ENCODE results near the gene ERN2. TPM values are rescaled to one million over a fixed set of nuclear protein-coding genes. Genes with fewer than 3 reads are reported as not detected.
"Not testable (repeated sequence)": the region's sequence is repeated elsewhere in the genome, so short reads cannot be mapped to it uniquely, and the experiment has no call there.

The ERN2 gene
- total RNA-seq, 2 donors from 2014 or later: 1.3 to 1.4 TPM

- peaks cover 12% of the 10 kb centered on the region for H3K27me3 Mint-ChIP-seq (ENCODE audit: insufficient read depth)
- no peak overlapping the region for H3K27ac Mint-ChIP-seq
- H3K27me3 ChIP-seq (ENCODE audit: control insufficient read depth, insufficient read depth, low read length, poor library complexity, severe bottlenecking): no peaks in the 10 kb centered on the region
- H3K4me3 ChIP-seq (ENCODE audit: low read length): no peak overlapping the region
- H3K4me3 Mint-ChIP-seq: no peak overlapping the region
- DNase-seq: no peak
- no peak overlapping the region for H3K27ac ChIP-seq (ENCODE audit: low read depth, low read length)
- no peaks in the 10 kb centered on the region for H3K4me1 ChIP-seq (ENCODE audit: control insufficient read depth, insufficient read depth, low read length)
- 89 to 93% methylated on average over 3 of the region's 3 CpGs for WGBS, 2 experiments (ENCODE audit: insufficient coverage in 1 of 2, insufficient read length in 1 of 2)
- no peak overlapping the region for H3K9ac ChIP-seq (ENCODE audit: extremely low read depth, low read length, poor library complexity, severe bottlenecking)
- peaks cover 3% of the 10 kb centered on the region for H3K36me3 Mint-ChIP-seq (ENCODE audit: low read depth)
- TF ChIP-seq CTCF (conservative IDR thresholded peaks at IDR 0.05): no peak
- no peaks in the 10 kb centered on the region for H3K36me3 ChIP-seq (ENCODE audit: control insufficient read depth, insufficient read depth, low read length)
- H3K9me3 ChIP-seq (ENCODE audit: control insufficient read depth, low read length): no peaks in the 10 kb centered on the region
- H3K4me1 Mint-ChIP-seq: no peaks in the 10 kb centered on the region
- peaks cover 26% of the 10 kb centered on the region for H3K9me3 Mint-ChIP-seq
Observed at GRCh38 chr16:23726710-23727109, 13.7 kb upstream of the ERN2 start.

- Mint-ChIP-seq H3K27ac (no peak overlapping the region), H3K36me3 (ENCODE audit: low read depth) (peaks cover 3% of the 10 kb centered on the region), H3K4me1 (no peaks in the 10 kb centered on the region), H3K4me3 (no peak overlapping the region), H3K9me3 (peaks cover 26% of the 10 kb centered on the region), H3K27me3 (ENCODE audit: insufficient read depth) (peaks cover 13% of the 10 kb centered on the region)
- Histone ChIP-seq H3K27ac (ENCODE audit: low read depth, low read length) (no peak overlapping the region), H3K36me3 (ENCODE audit: control insufficient read depth, insufficient read depth, low read length) (no peaks in the 10 kb centered on the region), H3K4me3 (ENCODE audit: low read length) (no peak overlapping the region), H3K9me3 (ENCODE audit: control insufficient read depth, low read length) (no peaks in the 10 kb centered on the region), H3K27me3 (ENCODE audit: control insufficient read depth, insufficient read depth, low read length, poor library complexity, severe bottlenecking) (no peaks in the 10 kb centered on the region), H3K9ac (ENCODE audit: extremely low read depth, low read length, poor library complexity, severe bottlenecking) (no peak overlapping the region), H3K4me1 (ENCODE audit: control insufficient read depth, insufficient read depth, low read length) (no peaks in the 10 kb centered on the region)
- no peak for TF ChIP-seq CTCF (conservative IDR thresholded peaks at IDR 0.05)
- no peak for DNase-seq
- 83 to 100% methylated on average over 1 to 3 of the region's 3 CpGs for WGBS, 2 experiments (ENCODE audit: insufficient coverage in 1 of 2, insufficient read length in 1 of 2)
Observed at GRCh38 chr16:23724785-23725131, 11.7 kb upstream of the ERN2 start.

- no peak for DNase-seq
- H3K4me1 ChIP-seq (ENCODE audit: control insufficient read depth, insufficient read depth, low read length): no peaks in the 10 kb centered on the region
- Mint-ChIP-seq H3K27me3 (ENCODE audit: insufficient read depth) (peaks cover 12% of the 10 kb centered on the region), H3K27ac (no peak overlapping the region), H3K4me1 (no peaks in the 10 kb centered on the region), H3K36me3 (ENCODE audit: low read depth) (peaks cover 3% of the 10 kb centered on the region), H3K9me3 (peaks cover 26% of the 10 kb centered on the region), H3K4me3 (no peak overlapping the region)
- no peak overlapping the region for H3K9ac ChIP-seq (ENCODE audit: extremely low read depth, low read length, poor library complexity, severe bottlenecking)
- H3K27ac ChIP-seq (ENCODE audit: low read depth, low read length): no peak overlapping the region
- no peak overlapping the region for H3K4me3 ChIP-seq (ENCODE audit: low read length)
- no peak for TF ChIP-seq CTCF (conservative IDR thresholded peaks at IDR 0.05)
- H3K27me3 ChIP-seq (ENCODE audit: control insufficient read depth, insufficient read depth, low read length, poor library complexity, severe bottlenecking): no peaks in the 10 kb centered on the region
- H3K36me3 ChIP-seq (ENCODE audit: control insufficient read depth, insufficient read depth, low read length): no peaks in the 10 kb centered on the region
- H3K9me3 ChIP-seq (ENCODE audit: control insufficient read depth, low read length): no peaks in the 10 kb centered on the region
- 90 to 94% methylated on average over 5 to 8 of the region's 8 CpGs for WGBS, 2 experiments (ENCODE audit: insufficient coverage in 1 of 2, insufficient read length in 1 of 2)
Observed at GRCh38 chr16:23724096-23724784, 11.2 kb upstream of the ERN2 start.

- H3K4me3 ChIP-seq (ENCODE audit: low read length); H3K27ac Mint-ChIP-seq; DNase-seq; H3K27ac ChIP-seq (ENCODE audit: low read depth, low read length); H3K4me1 ChIP-seq (ENCODE audit: control insufficient read depth, insufficient read depth, low read length); H3K4me3 Mint-ChIP-seq; H3K9ac ChIP-seq (ENCODE audit: extremely low read depth, low read length, poor library complexity, severe bottlenecking); H3K36me3 ChIP-seq (ENCODE audit: control insufficient read depth, insufficient read depth, low read length); H3K9me3 ChIP-seq (ENCODE audit: control insufficient read depth, low read length); H3K27me3 ChIP-seq (ENCODE audit: control insufficient read depth, insufficient read depth, low read length, poor library complexity, severe bottlenecking); H3K36me3 Mint-ChIP-seq (ENCODE audit: low read depth); H3K4me1 Mint-ChIP-seq: not testable (repeated sequence)
- 91 to 93% methylated on average over 8 of the region's 9 CpGs for WGBS, 2 experiments (ENCODE audit: insufficient coverage in 1 of 2, insufficient read length in 1 of 2)
- Mint-ChIP-seq H3K9me3 (peaks cover 26% of the 10 kb centered on the region), H3K27me3 (ENCODE audit: insufficient read depth) (peaks cover 15% of the 10 kb centered on the region)
Observed at GRCh38 chr16:23722613-23723240, 9.7 kb upstream of the ERN2 start.

All from endodermal cell (in vitro differentiated cells).